GM10248 (cell line): ENCODE data around the gene STX1B.

Experiments used
- CTCF ChIA-PET: fragments of 300-600 bp; sonication (Branson Sonifier 250); formaldehyde crosslinking; extraction: SDS; loops from one replicate; lab custom pipeline; 2021; ENCODE audit warnings: antibody characterized with exemption; lab: Yijun Ruan, JAX
- POLR2A ChIA-PET: fragments of 350-650 bp; sonication (Branson Sonifier 250); formaldehyde crosslinking; extraction: SDS; loops from one replicate; lab custom pipeline; 2020; ENCODE audit warnings: antibody characterized with exemption; lab: Yijun Ruan, JAX
- DNase-seq: peaks from one replicate; pipeline ENCODE4 v3.0.0; 2012; ENCODE audit errors: extremely low spot score
- CTCF ChIP-seq: IDR thresholded peaks from 2 replicates; pipeline ENCODE4 v1.5.1; 2012; ENCODE audit warnings: mild to moderate bottlenecking, low read depth; ENCODE audit errors: extremely low read depth, missing control alignments, control extremely low read depth

The STX1B gene

DNA sequence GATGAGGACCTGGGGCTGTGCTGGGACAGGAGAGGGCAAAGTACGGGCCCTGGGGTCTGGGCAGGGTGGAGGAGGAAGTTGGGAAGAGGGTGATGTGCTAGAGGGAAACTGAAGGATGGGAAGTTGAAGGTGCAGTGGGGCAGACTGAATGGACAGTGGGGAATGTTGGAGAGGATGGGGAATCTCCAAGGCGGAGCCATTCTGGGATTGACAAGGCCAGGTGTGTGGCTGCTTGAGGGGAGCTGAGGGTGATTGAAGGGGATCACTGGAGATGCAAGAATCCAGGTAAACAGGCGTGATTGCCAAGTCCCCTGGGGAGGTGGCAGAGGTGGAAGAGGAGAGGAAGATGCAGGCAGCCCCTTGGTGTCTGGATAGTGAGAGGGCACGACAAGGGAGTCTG is 34.0 kb downstream of the STX1B start:
- ChIA-PET POLR2A (no interaction called here), CTCF (interaction anchor here (1.5 kb wide), 1 partner anchor 17 kb away, joined by 3 read pairs; no protein-coding TSS in a partner anchor)
- TF ChIP-seq CTCF = no peak
- DNase-seq = no peak

- TF ChIP-seq CTCF = no peak
- CTCF ChIA-PET = interaction anchor here (1.1 kb wide), 1 partner anchor 9 kb away, joined by 4 read pairs; no protein-coding TSS in a partner anchor
- DNase-seq = no peak
Observed at GRCh38 chr16:30974348-30974747, 36.1 kb downstream of the STX1B start.

DNA sequence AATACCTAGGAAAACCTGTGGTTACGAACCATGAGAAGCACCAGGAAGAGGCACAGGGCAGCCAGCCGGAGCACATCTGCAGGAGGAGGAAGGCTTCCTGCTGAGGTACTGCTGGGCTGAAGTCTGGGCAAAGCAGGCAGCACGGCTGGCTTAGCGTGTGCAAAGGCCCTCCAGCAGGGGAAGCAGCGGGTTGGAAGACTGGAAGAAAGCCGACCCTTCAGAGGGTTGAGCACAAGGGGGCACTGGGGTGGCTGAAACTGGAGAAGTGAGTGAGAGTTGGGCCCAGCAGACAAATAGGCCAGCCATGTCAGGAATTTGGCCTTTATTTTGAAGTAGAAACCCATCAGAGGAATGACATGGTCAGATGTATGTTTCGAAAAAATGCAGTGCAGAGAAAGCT is 37.6 kb downstream of the STX1B start:
- no peak for DNase-seq
- ChIA-PET CTCF (interaction anchor here (1.2 kb wide), 2 partner anchors 12 kb away, joined by 3 read pairs; partner anchors contain the start of gene HSD3B7), POLR2A (no interaction called here)
- TF ChIP-seq CTCF = no peak

More at GRCh38 chr16:30974348-30974747, 36.1 kb downstream of the STX1B start:
- POLR2A ChIA-PET = no interaction called here

- no peak for TF ChIP-seq CTCF
- DNase-seq = no peak
- ChIA-PET POLR2A (no interaction called here), CTCF (interaction anchor here (0.9 to 1.3 kb wide), 5 partner anchors 12 to 146 kb away, joined by 3 to 7 read pairs (median 4); partner anchors contain the start of genes HSD3B7 and KAT8)
Observed at GRCh38 chr16:30971298-30971697, 39.1 kb downstream of the STX1B start.

DNA sequence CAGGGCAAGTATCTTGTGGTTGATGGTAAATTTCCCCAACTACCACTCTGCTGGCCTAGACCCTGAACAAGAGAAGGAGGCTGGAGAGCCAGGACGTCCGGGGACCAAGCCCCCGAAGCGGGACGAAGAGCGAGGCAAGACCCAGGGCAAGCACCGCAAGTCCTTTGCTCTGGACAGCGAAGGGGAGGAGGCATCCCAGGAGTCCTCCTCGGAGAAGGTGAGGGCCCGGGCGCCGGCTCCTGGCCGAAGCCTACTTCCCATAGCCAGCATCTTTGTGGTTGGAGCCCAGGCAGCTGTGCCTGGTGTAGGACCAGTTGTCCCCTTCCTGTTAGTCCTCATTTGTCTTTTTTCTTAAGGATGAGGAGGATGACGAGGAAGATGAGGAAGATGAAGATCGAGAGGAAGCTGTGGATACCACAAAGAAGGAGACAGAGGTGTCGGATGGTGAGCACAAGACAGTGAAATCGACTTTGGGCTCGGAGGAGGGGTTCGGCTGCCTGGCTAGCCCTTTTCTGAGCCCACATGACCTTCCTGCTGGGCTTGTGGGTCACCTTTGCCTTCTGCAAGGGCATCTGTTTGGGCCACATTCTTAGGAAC is 41.1 kb downstream of the STX1B start:
- no peak for DNase-seq
- POLR2A ChIA-PET = no interaction called here
- CTCF ChIA-PET = interaction anchor here (1.0 to 1.7 kb wide), 3 partner anchors 15 to 105 kb away, joined by 4 to 6 read pairs (median 5); partner anchors contain the start of genes HSD3B7, ZNF646 and ZNF668
- no peak for TF ChIP-seq CTCF

DNA sequence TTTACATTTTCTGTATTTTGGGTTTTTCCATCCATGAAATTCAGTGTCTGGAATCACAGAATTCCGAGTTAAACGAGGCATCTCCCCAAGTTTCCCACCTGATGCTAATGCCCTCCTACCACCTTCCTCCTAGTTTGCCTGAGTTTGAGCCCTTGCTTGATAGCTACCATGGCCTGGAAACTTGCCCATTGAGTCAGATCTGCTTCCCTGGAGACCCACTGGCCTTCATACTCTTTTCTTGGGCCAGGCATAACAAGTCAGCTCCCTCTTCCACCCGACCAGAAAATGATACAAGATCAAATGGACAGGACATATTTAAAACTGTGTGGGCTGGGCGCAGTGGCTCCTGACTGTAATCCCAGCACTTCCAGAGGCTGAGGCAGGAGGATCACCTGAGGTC is 42.6 kb downstream of the STX1B start:
- ChIA-PET POLR2A (interaction anchor here (0.6 to 0.7 kb wide), 2 partner anchors 75 to 283 kb away, joined by 5 to 7 read pairs; no protein-coding TSS in a partner anchor), CTCF (interaction anchor here (1.7 kb wide), 2 partner anchors 17 to 26 kb away, joined by 5 to 6 read pairs; partner anchors contain the start of gene HSD3B7)
- DNase-seq = no peak
- TF ChIP-seq CTCF = no peak
